IMR-90 (cell line): ENCODE data around the gene KDM4B.

Experiments
- CTCF ChIP-seq: conservative IDR thresholded peaks from 2 replicates; pipeline ENCODE4 v1.5.1; 2012; ENCODE audit warnings: mild to moderate bottlenecking, low read depth, low read length, improper control_type of control experiment
- POLR2A ChIP-seq: IDR thresholded peaks from 2 replicates; pipeline ENCODE4 v1.6.1; 2012; ENCODE audit warnings: mild to moderate bottlenecking, low read depth, low read length

- TF ChIP-seq POLR2A, result no peak
- no peak for TF ChIP-seq CTCF
Observed at GRCh38 chr19:5108866-5109265, 140.0 kb downstream of the KDM4B start.
